ENCODE data around the gene ARHGDIG. TPM values are rescaled to one million over a fixed set of nuclear protein-coding genes. Genes with fewer than 3 reads are reported as not detected.

Gene ARHGDIG
- not detected in 2 replicates for total RNA-seq (2022)
- not detected for Bru-seq, nascent RNA
- BruChase-seq, experiment 1, labeled RNA remaining after a 6-hour chase, result percentile 28 among the genes with signal in this experiment
- BruChase-seq, experiment 2, labeled RNA remaining after a 2-hour chase, result not detected
- long read RNA-seq, result 0 reads

DNA sequence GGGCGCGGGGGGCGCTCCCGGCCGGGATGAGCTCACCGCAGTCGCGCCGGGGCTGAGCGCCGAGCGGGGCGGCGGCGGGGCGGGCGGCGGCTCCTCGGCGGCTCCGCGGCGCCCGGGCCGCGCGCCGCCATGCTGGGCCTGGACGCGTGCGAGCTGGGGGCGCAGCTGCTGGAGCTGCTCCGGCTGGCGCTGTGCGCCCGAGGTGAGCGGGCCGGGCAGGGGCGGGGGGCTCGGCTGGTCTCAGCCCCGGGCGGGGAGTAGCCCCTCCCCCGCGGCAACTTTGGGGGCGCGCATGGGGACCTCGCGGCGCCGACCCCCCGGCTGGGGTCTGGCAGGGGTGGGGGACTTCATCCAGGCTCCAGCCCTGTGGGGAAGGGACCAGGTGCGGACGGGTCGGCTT, at the start of gene ARHGDIG:
TSS of gene ARHGDIG (plus strand) at position 40 of the 400 bp plus-strand sequence. CDS start at position 130, 90 bp downstream.
- Mint-ChIP-seq H3K4me3 (ENCODE audit: unreplicated experiment) (no peak within 1 kb of the TSS), H3K9me3 (ENCODE audit: unreplicated experiment) (no peaks in the 10 kb centered on the region), H3K36me3 (ENCODE audit: insufficient read depth, unreplicated experiment) (no peaks in the 10 kb centered on the region), H3K27me3 (ENCODE audit: insufficient read depth, unreplicated experiment) (no peaks in the 10 kb centered on the region), H3K27ac (ENCODE audit: low read depth, unreplicated experiment) (no peak within 1 kb of the TSS), H3K4me1 (ENCODE audit: insufficient read depth, unreplicated experiment) (peaks cover 4% of the 10 kb centered on the region)
- CTCF ChIA-PET, result interaction anchor here (1.1 kb wide), 1 partner anchor 71 kb away, joined by 6 read pairs; no protein-coding TSS in a partner anchor
- POLR2A ChIA-PET, result no interaction called here
- TF ChIP-seq CTCF (IDR thresholded peaks at IDR 0.05; ENCODE audit: unreplicated experiment), result no peak
- BruUV-seq (replicated peaks), result no TSS peak
- no peak for DNase-seq (ENCODE audit: unreplicated experiment)
- intact Hi-C loops (cut with micrococcal nuclease), result no loop called here

DNA sequence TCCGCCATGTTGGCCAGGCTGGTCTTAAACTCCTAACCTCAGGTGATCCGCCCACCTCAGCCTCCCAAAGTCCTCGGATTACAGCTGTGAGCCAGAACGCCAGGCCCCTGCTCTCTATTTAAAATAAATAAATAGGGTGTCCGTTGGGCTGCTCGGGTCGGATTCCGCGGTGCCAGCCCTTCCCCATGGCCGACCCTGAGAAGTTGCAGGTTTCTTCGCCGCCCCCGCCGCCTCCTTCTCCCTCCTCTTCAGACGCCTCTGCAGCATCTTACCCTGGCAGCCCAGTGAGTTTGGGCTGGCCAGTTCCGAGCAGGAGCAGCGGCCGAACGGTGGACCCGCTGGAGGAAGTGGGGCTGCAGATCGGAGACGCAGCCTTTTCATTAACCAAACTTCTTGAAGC, 49.4 kb upstream of the ARHGDIG start:
- no peak overlapping the region for H3K27ac Mint-ChIP-seq (ENCODE audit: low read depth, unreplicated experiment)
- no peak for TF ChIP-seq CTCF (IDR thresholded peaks at IDR 0.05; ENCODE audit: unreplicated experiment)
- H3K36me3 Mint-ChIP-seq (ENCODE audit: insufficient read depth, unreplicated experiment), result peaks cover 29% of the 10 kb centered on the region
- no peaks in the 10 kb centered on the region for H3K9me3 Mint-ChIP-seq (ENCODE audit: unreplicated experiment)
- ChIA-PET POLR2A (no interaction called here), CTCF (interaction anchor here (0.7 kb wide), 1 partner anchor 1456 kb away, joined by 3 read pairs; no protein-coding TSS in a partner anchor)
- no peaks in the 10 kb centered on the region for H3K27me3 Mint-ChIP-seq (ENCODE audit: insufficient read depth, unreplicated experiment)
- intact Hi-C loops (cut with micrococcal nuclease), result no loop called here
- no TSS peak for BruUV-seq (replicated peaks)
- H3K4me1 Mint-ChIP-seq (ENCODE audit: insufficient read depth, unreplicated experiment), result peaks cover 5% of the 10 kb centered on the region
- no peak for DNase-seq (ENCODE audit: unreplicated experiment)
- H3K4me3 Mint-ChIP-seq (ENCODE audit: unreplicated experiment), result no peak overlapping the region

- TF ChIP-seq CTCF (IDR thresholded peaks at IDR 0.05; ENCODE audit: unreplicated experiment), result peak; percentile 37
- Mint-ChIP-seq H3K9me3 (ENCODE audit: unreplicated experiment) (no peaks in the 10 kb centered on the region), H3K27me3 (ENCODE audit: insufficient read depth, unreplicated experiment) (no peaks in the 10 kb centered on the region), H3K36me3 (ENCODE audit: insufficient read depth, unreplicated experiment) (no peaks in the 10 kb centered on the region), H3K27ac (ENCODE audit: low read depth, unreplicated experiment) (peak within 1 kb of the TSS; percentile 98), H3K4me3 (ENCODE audit: unreplicated experiment) (peak within 1 kb of the TSS; percentile 98), H3K4me1 (ENCODE audit: insufficient read depth, unreplicated experiment) (no peaks in the 10 kb centered on the region)
- DNase-seq (ENCODE audit: unreplicated experiment), result peak; percentile 91
- BruUV-seq (replicated peaks), result no TSS peak
- CTCF ChIA-PET, result interaction anchor here (0.6 to 1.5 kb wide), 7 partner anchors 12 to 177 kb away, joined by 3 to 5 read pairs (median 3); no protein-coding TSS in a partner anchor
- POLR2A ChIA-PET, result interaction anchor here (0.6 to 2.1 kb wide), 18 partner anchors 11 to 300 kb away, joined by 3 to 20 read pairs (median 4); partner anchors contain the start of genes AXIN1, MRPL28 and RAB11FIP3
- intact Hi-C loops (cut with micrococcal nuclease), result no loop called here
Observed at GRCh38 chr16:234468-235305, 45.7 kb upstream of the ARHGDIG start, which contains the start of gene FAM234A. Gene FAM234A, plus strand, starts transcription at chr16:234821. Its CDS starts 19,593 bp downstream, at chr16:254414.

- Mint-ChIP-seq H3K36me3 (ENCODE audit: insufficient read depth, unreplicated experiment) (no peaks in the 10 kb centered on the region), H3K4me3 (ENCODE audit: unreplicated experiment) (no peak overlapping the region), H3K4me1 (ENCODE audit: insufficient read depth, unreplicated experiment) (no peaks in the 10 kb centered on the region), H3K27ac (ENCODE audit: low read depth, unreplicated experiment) (peak overlapping the region; percentile 19), H3K27me3 (ENCODE audit: insufficient read depth, unreplicated experiment) (no peaks in the 10 kb centered on the region), H3K9me3 (ENCODE audit: unreplicated experiment) (no peaks in the 10 kb centered on the region)
- TF ChIP-seq CTCF (IDR thresholded peaks at IDR 0.05; ENCODE audit: unreplicated experiment), result no peak
- ChIA-PET POLR2A (no interaction called here), CTCF (interaction anchor here (0.6 to 1.2 kb wide), 2 partner anchors 122 to 480 kb away, joined by 3 read pairs; no protein-coding TSS in a partner anchor)
- DNase-seq (ENCODE audit: unreplicated experiment), result no peak
- intact Hi-C loops (cut with micrococcal nuclease), result no loop called here
- BruUV-seq (replicated peaks), result no TSS peak
Observed at GRCh38 chr16:239948-240277, 40.5 kb upstream of the ARHGDIG start.
